Activated CD8-positive, alpha-beta memory T cell treated with anti-CD3 and anti-CD28 coated beads, Interleukin-2, amount 50 U/mL, for 24 hours (primary cell): Measurements from ENCODE around the gene SERTM1.

ENCODE experiments used
- DNase-seq: peaks from one replicate; pipeline ENCODE4 v3.0.0-alpha.2; 2020; ENCODE audit errors: extremely low read depth

SERTM1 gene

GRCh38 chr13:36710396-36710795, 36.6 kb downstream of the SERTM1 start:
- DNase-seq: no peak

GRCh38 chr13:36712290-36712689, 38.5 kb downstream of the SERTM1 start:
- DNase-seq: no peak

- DNase-seq: no peak
Measured at GRCh38 chr13:36712770-36713169, 39.0 kb downstream of the SERTM1 start.

- no peak for DNase-seq
Measured at GRCh38 chr13:36713887-36714286, 40.1 kb downstream of the SERTM1 start.

GRCh38 chr13:36715841-36716240, 42.0 kb downstream of the SERTM1 start:
- DNase-seq: no peak

- DNase-seq: no peak
Measured at GRCh38 chr13:36717017-36717416, 43.2 kb downstream of the SERTM1 start.

- no peak for DNase-seq
Measured at GRCh38 chr13:36717966-36718545, 44.2 kb downstream of the SERTM1 start.

- no peak for DNase-seq
Measured at GRCh38 chr13:36718686-36719085, 44.9 kb downstream of the SERTM1 start.

GRCh38 chr13:36724141-36724540, 50.3 kb downstream of the SERTM1 start:
- DNase-seq: no peak

- no peak for DNase-seq
Measured at GRCh38 chr13:36725936-36726335, 52.1 kb downstream of the SERTM1 start.

- DNase-seq: no peak
Measured at GRCh38 chr13:36728006-36728405, 54.2 kb downstream of the SERTM1 start.

GRCh38 chr13:36736119-36736726, 62.4 kb downstream of the SERTM1 start:
- DNase-seq: no peak

- no peak for DNase-seq
Measured at GRCh38 chr13:36737524-36738083, 63.8 kb downstream of the SERTM1 start.

- no peak for DNase-seq
Measured at GRCh38 chr13:36745436-36745835, 71.6 kb downstream of the SERTM1 start.

- no peak for DNase-seq
Measured at GRCh38 chr13:36746051-36746450, 72.2 kb downstream of the SERTM1 start.
